Osteoblast (primary cell): ENCODE results near the gene ARHGAP6. TPM values are rescaled to one million over a fixed set of nuclear protein-coding genes. Genes with fewer than 3 reads are reported as not detected.

Source experiments
- DNase-seq: peaks from one replicate; pipeline ENCODE4 v3.0.0; 2011; ENCODE audit warnings: low spot score, mixed read lengths; ENCODE audit not compliant: insufficient read length; ENCODE audit errors: missing footprints
- H2AFZ ChIP-seq: 2 replicates; pipeline ENCODE4 v1.6.0; 2011; ENCODE audit warnings: mild to moderate bottlenecking, low read length
- H3K27ac ChIP-seq: 2 replicates; pipeline ENCODE4 v1.5.1; 2011; ENCODE audit warnings: mild to moderate bottlenecking, low read depth, low read length, moderate library complexity
- H3K27me3 ChIP-seq: 2 replicates; pipeline ENCODE4 v1.6.0; 2012; ENCODE audit warnings: mild to moderate bottlenecking, control low read depth, inconsistent platforms, low read length, moderate library complexity; ENCODE audit not compliant: insufficient read depth
- H3K36me3 ChIP-seq: 2 replicates; pipeline ENCODE4 v1.5.1; 2011; ENCODE audit warnings: mild to moderate bottlenecking, low read length, control low read depth, moderate library complexity; ENCODE audit not compliant: insufficient read depth
- H3K4me1 ChIP-seq: 2 replicates; pipeline ENCODE4 v1.5.1; 2011; ENCODE audit warnings: mild to moderate bottlenecking, low read length, control low read depth, moderate library complexity; ENCODE audit not compliant: insufficient read depth
- H3K4me2 ChIP-seq: 2 replicates; pipeline ENCODE4 v1.6.0; 2011; ENCODE audit warnings: mild to moderate bottlenecking, low read length; ENCODE audit not compliant: insufficient read depth
- H3K4me3 ChIP-seq: fragments of 200-600 bp; sonication (generic); 3 replicates; pipeline ENCODE4 v1.5.1; 2012; ENCODE audit warnings: mild to moderate bottlenecking, low read length, inconsistent platforms; ENCODE audit not compliant: insufficient read depth
- H3K79me2 ChIP-seq: 2 replicates; pipeline ENCODE4 v1.6.0; 2012; ENCODE audit warnings: mild to moderate bottlenecking, low read length, control low read depth, inconsistent platforms; ENCODE audit not compliant: insufficient read depth
- H3K9me3 ChIP-seq: 2 replicates; pipeline ENCODE4 v1.5.1; 2011; ENCODE audit warnings: low read depth, low read length, control low read depth
- H4K20me1 ChIP-seq: 2 replicates; pipeline ENCODE4 v1.6.0; 2012; ENCODE audit warnings: mild to moderate bottlenecking, low read length, control low read depth; ENCODE audit not compliant: insufficient read depth
- CTCF ChIP-seq: IDR thresholded peaks from 2 replicates; pipeline ENCODE4 v1.5.1; 2011; ENCODE audit warnings: mild to moderate bottlenecking, low read depth, low read length, moderate library complexity; ENCODE audit errors: extremely low read depth
- total RNA-seq: library from RNA; depleted of rRNA; stranded (reverse); fragments of >200 nt; gene quantifications from 2 replicates; pipeline ENCODE4 v1.2.3, GENCODE V29; 2012

The ARHGAP6 gene
- total RNA-seq: 2.2 and 5.0 TPM in 2 replicates

GRCh38 chrX:11665168-11666111, at the start of gene ARHGAP6:
ARHGAP6 (minus strand) TSS chrX:11665920; CDS start chrX:11664828, 1,092 bp downstream.
- H3K27me3 ChIP-seq: peaks cover 41% of the 10 kb centered on the region
- H3K79me2 ChIP-seq: no peaks in the 10 kb centered on the region
- no peak for TF ChIP-seq CTCF
- H3K4me3 ChIP-seq: peak within 1 kb of the TSS; percentile 57
- no peaks in the 10 kb centered on the region for H3K4me1 ChIP-seq
- no peaks in the 10 kb centered on the region for H4K20me1 ChIP-seq
- peak; percentile 90 for DNase-seq
- no peak within 1 kb of the TSS for H3K27ac ChIP-seq
- H3K4me2 ChIP-seq: peak within 1 kb of the TSS; percentile 72
- no peaks in the 10 kb centered on the region for H3K36me3 ChIP-seq
- peak within 1 kb of the TSS; percentile 56 for H2AFZ ChIP-seq
- H3K9me3 ChIP-seq: no peaks in the 10 kb centered on the region

- Histone ChIP-seq H3K4me2 (peak overlapping the region; percentile 18), H3K4me1 (no peaks in the 10 kb centered on the region), H3K36me3 (no peaks in the 10 kb centered on the region), H3K27me3 (no peaks in the 10 kb centered on the region), H2AFZ (no peak overlapping the region), H3K4me3 (no peak overlapping the region), H3K9me3 (no peaks in the 10 kb centered on the region), H4K20me1 (no peaks in the 10 kb centered on the region), H3K79me2 (no peaks in the 10 kb centered on the region), H3K27ac (no peak overlapping the region)
- DNase-seq: peak; percentile 45
- no peak for TF ChIP-seq CTCF
Measured at GRCh38 chrX:11704725-11705495, 39.2 kb upstream of the ARHGAP6 start.

GRCh38 chrX:11703855-11704254, 38.1 kb upstream of the ARHGAP6 start:
- Histone ChIP-seq H3K36me3 (no peaks in the 10 kb centered on the region), H3K4me1 (no peaks in the 10 kb centered on the region), H4K20me1 (no peaks in the 10 kb centered on the region), H3K4me2 (no peak overlapping the region), H3K27ac (no peak overlapping the region), H3K9me3 (no peaks in the 10 kb centered on the region), H3K27me3 (no peaks in the 10 kb centered on the region), H3K79me2 (no peaks in the 10 kb centered on the region), H2AFZ (no peak overlapping the region), H3K4me3 (no peak overlapping the region)
- no peak for DNase-seq
- TF ChIP-seq CTCF: no peak
